Measurements from ENCODE around the gene P2RY6. TPM values are rescaled to one million over a fixed set of nuclear protein-coding genes. Genes with fewer than 3 reads are reported as not detected.

Gene P2RY6
- total and polyA plus RNA-seq, 2 experiments from 2014 or later = 2.6 to 8.9 TPM

DNA sequence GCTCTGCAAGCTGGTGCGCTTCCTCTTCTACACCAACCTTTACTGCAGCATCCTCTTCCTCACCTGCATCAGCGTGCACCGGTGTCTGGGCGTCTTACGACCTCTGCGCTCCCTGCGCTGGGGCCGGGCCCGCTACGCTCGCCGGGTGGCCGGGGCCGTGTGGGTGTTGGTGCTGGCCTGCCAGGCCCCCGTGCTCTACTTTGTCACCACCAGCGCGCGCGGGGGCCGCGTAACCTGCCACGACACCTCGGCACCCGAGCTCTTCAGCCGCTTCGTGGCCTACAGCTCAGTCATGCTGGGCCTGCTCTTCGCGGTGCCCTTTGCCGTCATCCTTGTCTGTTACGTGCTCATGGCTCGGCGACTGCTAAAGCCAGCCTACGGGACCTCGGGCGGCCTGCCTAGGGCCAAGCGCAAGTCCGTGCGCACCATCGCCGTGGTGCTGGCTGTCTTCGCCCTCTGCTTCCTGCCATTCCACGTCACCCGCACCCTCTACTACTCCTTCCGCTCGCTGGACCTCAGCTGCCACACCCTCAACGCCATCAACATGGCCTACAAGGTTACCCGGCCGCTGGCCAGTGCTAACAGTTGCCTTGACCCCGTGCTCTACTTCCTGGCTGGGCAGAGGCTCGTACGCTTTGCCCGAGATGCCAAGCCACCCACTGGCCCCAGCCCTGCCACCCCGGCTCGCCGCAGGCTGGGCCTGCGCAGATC, 37.5 kb upstream of the P2RY6 start:
- Histone ChIP-seq H3K79me2 (no peaks in the 10 kb centered on the region), H3K9me3 (ENCODE audit: low read depth) (no peaks in the 10 kb centered on the region), H2AFZ (no peak overlapping the region), H3K27ac (no peak overlapping the region), H4K20me1 (ENCODE audit: insufficient read depth, poor library complexity, severe bottlenecking) (no peaks in the 10 kb centered on the region), H3K27me3 (no peaks in the 10 kb centered on the region), H3K4me2 (no peak overlapping the region), H3K4me3 (no peak overlapping the region), H3K9me2 (replicated peaks; ENCODE audit: insufficient read depth) (no peaks in the 10 kb centered on the region), H3K4me1 (ENCODE audit: insufficient read depth) (no peaks in the 10 kb centered on the region), H3K36me3 (replicated peaks; ENCODE audit: insufficient read depth, low read depth) (no peaks in the 10 kb centered on the region)
- WGBS (ENCODE audit: low lambda C conversion rate, missing lambda C conversion rate) = 96% methylated on average over 55 of the region's 56 CpGs
- TF ChIP-seq EZH2phosphoT487 (IDR thresholded peaks at IDR 0.05; ENCODE audit: low read depth, severe bottlenecking, unreplicated experiment) (no peak), EZH2 (IDR thresholded peaks at IDR 0.05; ENCODE audit: borderline replicate concordance) (no peak)
- TF ChIP-seq, protein P1, sequence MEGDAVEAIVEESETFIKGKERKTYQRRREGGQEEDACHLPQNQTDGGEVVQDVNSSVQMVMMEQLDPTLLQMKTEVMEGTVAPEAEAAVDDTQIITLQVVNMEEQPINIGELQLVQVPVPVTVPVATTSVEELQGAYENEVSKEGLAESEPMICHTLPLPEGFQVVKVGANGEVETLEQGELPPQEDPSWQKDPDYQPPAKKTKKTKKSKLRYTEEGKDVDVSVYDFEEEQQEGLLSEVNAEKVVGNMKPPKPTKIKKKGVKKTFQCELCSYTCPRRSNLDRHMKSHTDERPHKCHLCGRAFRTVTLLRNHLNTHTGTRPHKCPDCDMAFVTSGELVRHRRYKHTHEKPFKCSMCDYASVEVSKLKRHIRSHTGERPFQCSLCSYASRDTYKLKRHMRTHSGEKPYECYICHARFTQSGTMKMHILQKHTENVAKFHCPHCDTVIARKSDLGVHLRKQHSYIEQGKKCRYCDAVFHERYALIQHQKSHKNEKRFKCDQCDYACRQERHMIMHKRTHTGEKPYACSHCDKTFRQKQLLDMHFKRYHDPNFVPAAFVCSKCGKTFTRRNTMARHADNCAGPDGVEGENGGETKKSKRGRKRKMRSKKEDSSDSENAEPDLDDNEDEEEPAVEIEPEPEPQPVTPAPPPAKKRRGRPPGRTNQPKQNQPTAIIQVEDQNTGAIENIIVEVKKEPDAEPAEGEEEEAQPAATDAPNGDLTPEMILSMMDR (IDR thresholded peaks at IDR 0.05; ENCODE audit: poor library complexity) = no peak
- DNase-seq (ENCODE audit: low spot score) = no peak

DNA sequence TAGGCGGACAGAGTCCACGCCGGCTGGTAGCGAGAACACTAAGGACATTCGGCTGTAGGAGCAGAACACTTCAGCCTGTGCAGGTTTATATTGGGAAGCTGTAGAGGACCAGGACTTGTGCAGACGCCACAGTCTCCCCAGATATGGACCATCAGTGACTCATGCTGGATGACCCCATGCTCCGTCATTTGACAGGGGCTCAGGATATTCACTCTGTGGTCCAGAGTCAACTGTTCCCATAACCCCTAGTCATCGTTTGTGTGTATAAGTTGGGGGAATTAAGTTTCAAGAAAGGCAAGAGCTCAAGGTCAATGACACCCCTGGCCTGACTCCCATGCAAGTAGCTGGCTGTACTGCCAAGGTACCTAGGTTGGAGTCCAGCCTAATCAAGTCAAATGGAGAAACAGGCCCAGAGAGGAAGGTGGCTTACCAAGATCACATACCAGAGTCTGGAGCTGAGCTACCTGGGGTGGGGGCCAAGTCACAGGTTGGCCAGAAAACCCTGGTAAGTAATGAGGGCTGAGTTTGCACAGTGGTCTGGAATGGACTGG, 36.8 kb upstream of the P2RY6 start:
- H3K79me2 ChIP-seq = no peaks in the 10 kb centered on the region
- no peaks in the 10 kb centered on the region for H3K36me3 ChIP-seq (replicated peaks; ENCODE audit: insufficient read depth, low read depth)
- no peak overlapping the region for H2AFZ ChIP-seq
- no peak for DNase-seq (ENCODE audit: low spot score)
- 91% methylated on average over 8 of the region's 8 CpGs for WGBS (ENCODE audit: low lambda C conversion rate, missing lambda C conversion rate)
- H3K4me1 ChIP-seq (ENCODE audit: insufficient read depth) = no peaks in the 10 kb centered on the region
- H3K9me2 ChIP-seq (replicated peaks; ENCODE audit: insufficient read depth) = no peaks in the 10 kb centered on the region
- no peaks in the 10 kb centered on the region for H3K9me3 ChIP-seq (ENCODE audit: low read depth)
- no peak overlapping the region for H3K4me3 ChIP-seq
- H3K27me3 ChIP-seq = no peaks in the 10 kb centered on the region
- H3K4me2 ChIP-seq = no peak overlapping the region
- no peak overlapping the region for H3K27ac ChIP-seq
- H4K20me1 ChIP-seq (ENCODE audit: insufficient read depth, poor library complexity, severe bottlenecking) = no peaks in the 10 kb centered on the region
- TF ChIP-seq EZH2 (IDR thresholded peaks at IDR 0.05; ENCODE audit: borderline replicate concordance) (no peak), EZH2phosphoT487 (IDR thresholded peaks at IDR 0.05; ENCODE audit: low read depth, severe bottlenecking, unreplicated experiment) (no peak)
- TF ChIP-seq, protein P1 (IDR thresholded peaks at IDR 0.05; ENCODE audit: poor library complexity) = no peak

DNA sequence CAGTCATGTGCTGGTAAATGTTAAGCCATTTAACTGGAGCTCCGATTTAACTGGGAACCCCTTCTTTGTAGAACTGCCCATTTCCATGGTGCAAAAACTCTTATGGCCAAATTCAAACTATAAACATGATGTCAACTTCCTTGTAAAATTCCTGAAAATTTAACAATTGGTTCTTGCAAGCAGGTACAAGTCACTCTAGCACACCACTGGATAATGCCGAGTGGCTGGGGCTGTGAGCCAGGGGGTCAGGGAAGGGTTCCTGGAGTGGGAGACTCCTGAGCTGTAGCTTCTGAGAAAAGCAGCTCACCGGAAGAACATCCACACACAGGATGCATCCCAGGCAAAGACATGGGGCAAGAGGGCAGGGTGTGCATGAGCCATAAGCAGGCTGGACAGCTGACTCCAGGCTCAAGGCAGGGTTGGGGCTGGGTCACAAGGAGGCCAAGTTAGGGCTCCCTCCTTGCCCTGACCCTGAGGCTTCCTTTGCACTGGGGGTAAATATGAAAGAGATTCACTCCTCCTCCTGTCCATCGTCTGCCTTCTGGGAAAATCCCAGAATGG, 35.9 kb upstream of the P2RY6 start:
- no peaks in the 10 kb centered on the region for H3K9me2 ChIP-seq (replicated peaks; ENCODE audit: insufficient read depth)
- no peaks in the 10 kb centered on the region for H3K27me3 ChIP-seq
- no peak for TF ChIP-seq EZH2 (IDR thresholded peaks at IDR 0.05; ENCODE audit: borderline replicate concordance)
- TF ChIP-seq, protein P1 (IDR thresholded peaks at IDR 0.05; ENCODE audit: poor library complexity) = no peak
- TF ChIP-seq EZH2phosphoT487 (IDR thresholded peaks at IDR 0.05; ENCODE audit: low read depth, severe bottlenecking, unreplicated experiment) = no peak
- H3K9me3 ChIP-seq (ENCODE audit: low read depth) = no peaks in the 10 kb centered on the region
- no peak overlapping the region for H3K4me3 ChIP-seq
- no peak overlapping the region for H2AFZ ChIP-seq
- H3K79me2 ChIP-seq = no peaks in the 10 kb centered on the region
- no peaks in the 10 kb centered on the region for H3K4me1 ChIP-seq (ENCODE audit: insufficient read depth)
- DNase-seq (ENCODE audit: low spot score) = no peak
- no peak overlapping the region for H3K27ac ChIP-seq
- WGBS (ENCODE audit: low lambda C conversion rate, missing lambda C conversion rate) = 89% methylated on average over 4 of the region's 4 CpGs
- no peaks in the 10 kb centered on the region for H3K36me3 ChIP-seq (replicated peaks; ENCODE audit: insufficient read depth, low read depth)
- no peak overlapping the region for H3K4me2 ChIP-seq
- no peaks in the 10 kb centered on the region for H4K20me1 ChIP-seq (ENCODE audit: insufficient read depth, poor library complexity, severe bottlenecking)
